Natural killer cell treated with Interleukin-12 subunit alpha and Interleukin-12 subunit beta and Interleukin-15 and Interleukin-18, amount 100 ng/mL, for 72 hours (primary cell): ENCODE results near the gene HOXD13. TPM values are rescaled to one million over a fixed set of nuclear protein-coding genes. Genes with fewer than 3 reads are reported as not detected.

Experiments used
- ATAC-seq, 2 donors: fragments of 150-1000 bp; cut with Tn5 transposase in 1 of 2; sonication (Bioruptor Pico), chemical (Tn5 transposase) in 1 of 2; 2 replicates each; pipeline ENCODE4 v1.10.0; 2021
- DNase-seq: peaks from one replicate; pipeline ENCODE4 v3.0.0; 2022; ENCODE audit warnings: low spot score
- H3K27ac Mint-ChIP-seq, 2 donors: 1 replicate in 1 of 2; 2 replicates in 1 of 2; pipeline ENCODE4 v1.8.0; 2022; ENCODE audit warnings: mixed read lengths in 2 of 2, mild to moderate bottlenecking in 1 of 2, moderate library complexity in 1 of 2
- H3K27me3 Mint-ChIP-seq, 2 donors: 1 replicate in 1 of 2; 2 replicates in 1 of 2; pipeline ENCODE4 v1.8.0; 2022; ENCODE audit warnings: mixed read lengths in 2 of 2
- H3K36me3 Mint-ChIP-seq: one replicate; pipeline ENCODE4 v1.8.0; 2022; ENCODE audit warnings: mixed read lengths
- H3K4me1 Mint-ChIP-seq, 2 donors: 1 replicate in 1 of 2; 2 replicates in 1 of 2; pipeline ENCODE4 v1.8.0; 2022; ENCODE audit warnings: low read depth in 2 of 2, mixed read lengths in 2 of 2, mild to moderate bottlenecking in 1 of 2
- H3K4me3 Mint-ChIP-seq: one replicate; pipeline ENCODE4 v1.8.0; 2022; ENCODE audit warnings: mixed read lengths
- H3K9me3 Mint-ChIP-seq: 2 replicates; pipeline ENCODE4 v1.8.0; 2022; ENCODE audit warnings: mixed read lengths
- total RNA-seq, 2 donors: library from RNA; stranded (reverse); gene quantifications; one replicate each; pipeline ENCODE4 v1.2.3, GENCODE V29; 2022

HOXD13 gene
- total RNA-seq, 2 donors from 2014 or later = not detected

GRCh38 chr2:176128982-176129796 is 36.7 kb downstream of the HOXD13 start, which contains the start of gene HOXD8:
Gene HOXD8, plus strand, starts transcription at chr2:176129705. Its CDS starts 662 bp downstream, at chr2:176130367.
- ATAC-seq (peak in 1 of 2 donors; percentile 52), DNase-seq (no peak)
- Mint-ChIP-seq H3K9me3 (no peaks in the 10 kb centered on the region), H3K27ac (peak within 1 kb of the TSS in 1 of 2 donors; percentile 38), H3K36me3 (peaks cover 16% of the 10 kb centered on the region), H3K27me3 (peaks cover 62 to 83% of the 10 kb centered on the region in 2 donors), H3K4me1 (peaks cover 19 to 27% of the 10 kb centered on the region in 2 donors), H3K4me3 (peak within 1 kb of the TSS; percentile 51)

- Mint-ChIP-seq H3K36me3 (peaks cover 18% of the 10 kb centered on the region), H3K9me3 (no peaks in the 10 kb centered on the region), H3K27ac (no peak overlapping the region), H3K4me3 (no peak overlapping the region), H3K27me3 (peaks cover 61 to 83% of the 10 kb centered on the region in 2 donors), H3K4me1 (peaks cover 19 to 27% of the 10 kb centered on the region in 2 donors)
- ATAC-seq (no peak), DNase-seq (no peak)
Measured at GRCh38 chr2:176129813-176130146, 37.3 kb downstream of the HOXD13 start.

GRCh38 chr2:176130147-176130956 is 37.8 kb downstream of the HOXD13 start:
- Mint-ChIP-seq H3K9me3 (no peaks in the 10 kb centered on the region), H3K27ac (no peak overlapping the region), H3K36me3 (peaks cover 20% of the 10 kb centered on the region), H3K4me1 (peaks cover 22 to 28% of the 10 kb centered on the region in 2 donors), H3K4me3 (peak overlapping the region; percentile 81), H3K27me3 (peaks cover 62 to 85% of the 10 kb centered on the region in 2 donors)
- no peak for DNase-seq
- peak; percentile 63 to 64 for ATAC-seq

- peaks cover 29 to 33% of the 10 kb centered on the region in 2 donors for H3K4me1 Mint-ChIP-seq
- peak overlapping the region; percentile 81 for H3K4me3 Mint-ChIP-seq
- H3K36me3 Mint-ChIP-seq = peaks cover 25% of the 10 kb centered on the region
Measured at GRCh38 chr2:176130957-176131847, 38.7 kb downstream of the HOXD13 start.

GRCh38 chr2:176131848-176132158 is 39.3 kb downstream of the HOXD13 start:
- Mint-ChIP-seq H3K4me3 (peak overlapping the region; percentile 81), H3K27ac (no peak overlapping the region), H3K9me3 (no peaks in the 10 kb centered on the region), H3K36me3 (peaks cover 25% of the 10 kb centered on the region), H3K4me1 (peaks cover 29 to 33% of the 10 kb centered on the region in 2 donors), H3K27me3 (peaks cover 61 to 83% of the 10 kb centered on the region in 2 donors)
- no peak for ATAC-seq
- no peak for DNase-seq

More at GRCh38 chr2:176130957-176131847, 38.7 kb downstream of the HOXD13 start:
- H3K27ac Mint-ChIP-seq = no peak overlapping the region
- ATAC-seq (no peak), DNase-seq (no peak)
- H3K9me3 Mint-ChIP-seq = no peaks in the 10 kb centered on the region
- peaks cover 62 to 85% of the 10 kb centered on the region in 2 donors for H3K27me3 Mint-ChIP-seq

GRCh38 chr2:176132205-176133171 is 40.0 kb downstream of the HOXD13 start:
- DNase-seq = no peak
- Mint-ChIP-seq H3K27ac (no peak overlapping the region), H3K36me3 (peaks cover 27% of the 10 kb centered on the region), H3K4me1 (peaks cover 29 to 33% of the 10 kb centered on the region in 2 donors), H3K4me3 (peak overlapping the region; percentile 81), H3K9me3 (no peaks in the 10 kb centered on the region), H3K27me3 (peaks cover 61 to 81% of the 10 kb centered on the region in 2 donors)
- no peak for ATAC-seq

GRCh38 chr2:176133389-176133788 is 40.9 kb downstream of the HOXD13 start:
- no peak overlapping the region for H3K4me3 Mint-ChIP-seq
- peaks cover 61 to 81% of the 10 kb centered on the region in 2 donors for H3K27me3 Mint-ChIP-seq
- peaks cover 28% of the 10 kb centered on the region for H3K36me3 Mint-ChIP-seq
- ATAC-seq (no peak), DNase-seq (no peak)
- peaks cover 27 to 30% of the 10 kb centered on the region in 2 donors for H3K4me1 Mint-ChIP-seq
- no peak overlapping the region for H3K27ac Mint-ChIP-seq
- H3K9me3 Mint-ChIP-seq = no peaks in the 10 kb centered on the region

GRCh38 chr2:176134035-176134434 is 41.5 kb downstream of the HOXD13 start:
- peaks cover 32% of the 10 kb centered on the region for H3K36me3 Mint-ChIP-seq
- no peak for DNase-seq
- no peak overlapping the region for H3K4me3 Mint-ChIP-seq
- H3K27me3 Mint-ChIP-seq = peaks cover 62 to 81% of the 10 kb centered on the region in 2 donors
- H3K9me3 Mint-ChIP-seq = no peaks in the 10 kb centered on the region
- no peak overlapping the region for H3K27ac Mint-ChIP-seq
- peaks cover 30% of the 10 kb centered on the region in 2 donors for H3K4me1 Mint-ChIP-seq
- no peak for ATAC-seq

GRCh38 chr2:176135035-176135440 is 42.5 kb downstream of the HOXD13 start:
- Mint-ChIP-seq H3K27me3 (peaks cover 67 to 89% of the 10 kb centered on the region in 2 donors), H3K9me3 (peaks cover 4% of the 10 kb centered on the region), H3K4me1 (peaks cover 33 to 34% of the 10 kb centered on the region in 2 donors), H3K27ac (no peak overlapping the region), H3K4me3 (peak overlapping the region; percentile 24), H3K36me3 (peaks cover 35% of the 10 kb centered on the region)
- DNase-seq (no peak), ATAC-seq (no peak)

GRCh38 chr2:176136374-176137251 is 44.1 kb downstream of the HOXD13 start:
- Mint-ChIP-seq H3K4me3 (no peak overlapping the region), H3K36me3 (peaks cover 35% of the 10 kb centered on the region), H3K27ac (no peak overlapping the region), H3K27me3 (peaks cover 64 to 87% of the 10 kb centered on the region in 2 donors), H3K9me3 (peaks cover 4% of the 10 kb centered on the region), H3K4me1 (peaks cover 34% of the 10 kb centered on the region in 2 donors)
- ATAC-seq (no peak), DNase-seq (no peak)

- Mint-ChIP-seq H3K4me1 (peaks cover 31% of the 10 kb centered on the region in 2 donors), H3K36me3 (peaks cover 35% of the 10 kb centered on the region), H3K27ac (no peak overlapping the region), H3K4me3 (no peak overlapping the region), H3K27me3 (peaks cover 64 to 83% of the 10 kb centered on the region in 2 donors), H3K9me3 (peaks cover 4% of the 10 kb centered on the region)
- DNase-seq (no peak), ATAC-seq (no peak)
Measured at GRCh38 chr2:176137252-176137580, 44.7 kb downstream of the HOXD13 start.

GRCh38 chr2:176137906-176138305 is 45.4 kb downstream of the HOXD13 start:
- Mint-ChIP-seq H3K4me1 (peaks cover 26 to 27% of the 10 kb centered on the region in 2 donors), H3K4me3 (no peak overlapping the region)
- DNase-seq = no peak

More at GRCh38 chr2:176137906-176138305, 45.4 kb downstream of the HOXD13 start:
- Mint-ChIP-seq H3K27me3 (peaks cover 60 to 80% of the 10 kb centered on the region in 2 donors), H3K27ac (no peak overlapping the region), H3K9me3 (peaks cover 4% of the 10 kb centered on the region), H3K36me3 (peaks cover 31% of the 10 kb centered on the region)
- ATAC-seq = no peak
